Heart right ventricle (tissue), 16 donors: ENCODE data around the gene RBBP8NL. TPM values are rescaled to one million over a fixed set of nuclear protein-coding genes. Genes with fewer than 3 reads are reported as not detected.

ENCODE experiments used
- ATAC-seq, 8 donors: fragments of 200-7000 bp; cut with Tn5 transposase; one replicate each; pipeline ENCODE4 v1.9.1; 2020; ENCODE audit warnings: mild to moderate bottlenecking in 8 of 8, moderate library complexity in 8 of 8, moderate number of reproducible peaks in 1 of 8
- DNase-seq, 2 donors: peaks; one replicate each; pipeline ENCODE4 v3.0.0-alpha.2; 2020
- H3K27ac ChIP-seq, 10 donors: fragments of 200-600 bp; sonication (generic) in 2 of 10; one replicate each; pipeline versions ENCODE4 v1.5.0 to v1.8.0; 2020 to 2022; ENCODE audit warnings: mild to moderate bottlenecking in 3 of 10
- H3K27me3 ChIP-seq, 7 donors: fragments of 200-600 bp; one replicate each; pipeline ENCODE4 v1.8.0; 2021 to 2022; ENCODE audit warnings: mild to moderate bottlenecking in 2 of 7
- H3K36me3 ChIP-seq, 9 donors: fragments of 200-600 bp; sonication (generic) in 1 of 9; one replicate each; pipeline versions ENCODE4 v1.5.0 to v1.8.0; 2020 to 2022; ENCODE audit warnings: mild to moderate bottlenecking in 2 of 9
- H3K4me1 ChIP-seq, 9 donors: fragments of 200-600 bp; sonication (generic) in 1 of 9; one replicate each; pipeline versions ENCODE4 v1.5.0 to v1.8.0; 2020 to 2022; ENCODE audit warnings: mild to moderate bottlenecking in 4 of 9
- H3K4me3 ChIP-seq, 10 donors: fragments of 200-600 bp; sonication (generic) in 2 of 10; one replicate each; pipeline versions ENCODE4 v1.5.0 to v1.8.0; 2020 to 2022; ENCODE audit warnings: mild to moderate bottlenecking in 7 of 10, moderate library complexity in 2 of 10
- H3K9me3 ChIP-seq, 11 donors: fragments of 200-600 bp in 10 of 11; sonication (generic) in 2 of 11; one replicate each; pipeline versions ENCODE4 v1.5.0 to v1.8.0; 2013 to 2022; ENCODE audit warnings: mild to moderate bottlenecking in 2 of 11, control low read depth in 1 of 11, moderate library complexity in 1 of 11
- CTCF ChIP-seq, 9 donors: fragments of 200-600 bp; sonication (generic) in 2 of 9; IDR thresholded peaks; one replicate each; pipeline versions ENCODE4 v1.5.0 to v1.8.0; 2021 to 2022; ENCODE audit warnings: antibody characterized with exemption in 9 of 9, mild to moderate bottlenecking in 5 of 9, moderate library complexity in 1 of 9
- WGBS, 2 donors: extraction: QIAGEN DNeasy Blood & Tissue Kit; methylation state at CpG; one replicate each; pipeline ENCODE4 v1.1.7; 2013; ENCODE audit warnings: inconsistent platforms in 1 of 2; 5-methylcytosine and 5-hydroxymethylcytosine counted together
- intact Hi-C, 10 donors: fragments of 100-400 bp; cut with DNase I; formaldehyde crosslinking; loops; one replicate each; pipeline versions ENCODE4 v1.11.1 to v1.14.2; 2022
- polyA plus RNA-seq, 2 donors: library from polyadenylated mRNA; stranded (reverse); fragments of 200-250 nt; gene quantifications; one replicate each; pipeline ENCODE4 v1.2.3, GENCODE V29; 2013
- total RNA-seq, 10 donors: library from RNA; stranded (reverse); fragmentation: NEBNext Ultra II Directional in 3 of 10; extraction: Animal tissue kit (Norgen Biotek cat#: 25700) in 3 of 10; gene quantifications; one replicate each; pipeline versions ENCODE4 v1.2.1 to v1.2.4, GENCODE V29; 2021 to 2023
- donor health status: Arrhythmogenic right ventricular cardiomyopathy.
- donor health status: ischemic (EF 13 %, LVEDD 7.1; RV severe dilation, severe dysfunction).
- donor health status: healthy with polysubstance abuse.
- donor health status: DM: no; HTN: yes; CAD: no.
- donor health status: DM: no; HTN: no; CAD: no.
- donor health status: ischemic (EF 25% LVEDD 6.9; RV normal size, moderate dysfunction).
- donor health status: ischemic (EF 25% LVEDD 5.7; RV mildly dilated, moderate dysfunction).
- donor health status: healthy.
- donor health status: DM: yes; HTN: yes; CAD: no.
- donor health status: Ischemic cardiomyopathy.
- donor health status: ischemic (EF 35%, LVEDD 5.7; RV mildly dilated, moderate dysfunction).
- donor health status: nonischemic (EF 11% LVEDD 7.7; RV severe dilation, severe dysfunction).
- donor health status: DM: yes; HTN: yes; CAD: no.
- donor health status: PGD.
- donor health status: ischemic (EF 29% LVEDD 5.4; RV normal size, mild dysfunction).
- donor health status: nonischemic (EF 23%, LVEDD 6.1; RV moderate dilation, normal function).

The RBBP8NL gene
- total and polyA plus RNA-seq, 12 donors = not detected

GRCh38 chr20:62466806-62467537 is 39.6 kb upstream of the RBBP8NL start:
- peaks cover 0 to 28% (median 16%) of the 10 kb centered on the region in 7 donors for H3K27me3 ChIP-seq

GRCh38 chr20:62466072-62466760 is 38.9 kb upstream of the RBBP8NL start:
- DNase-seq (no peak), ATAC-seq (peak in 2 of 8 donors; percentile 12 to 22)
- no peaks in the 10 kb centered on the region for H3K36me3 ChIP-seq
- intact Hi-C loops = no loop called here
- WGBS, 2 donors = 83 to 85% methylated on average over 45 to 48 of the region's 48 CpGs
- no peaks in the 10 kb centered on the region for H3K9me3 ChIP-seq
- H3K4me1 ChIP-seq = peaks cover 0 to 7% (median 3%) of the 10 kb centered on the region in 9 donors
- TF ChIP-seq CTCF (IDR thresholded peaks at IDR 0.05) = no peak
- H3K4me3 ChIP-seq = no peak overlapping the region
- H3K27ac ChIP-seq = no peak overlapping the region
- H3K27me3 ChIP-seq = peaks cover 0 to 26% (median 9%) of the 10 kb centered on the region in 7 donors

More at GRCh38 chr20:62466806-62467537, 39.6 kb upstream of the RBBP8NL start:
- no peaks in the 10 kb centered on the region for H3K4me1 ChIP-seq
- no peaks in the 10 kb centered on the region for H3K36me3 ChIP-seq
- no peak for DNase-seq
- intact Hi-C loops = no loop called here
- no peak for TF ChIP-seq CTCF (IDR thresholded peaks at IDR 0.05)
- no peak for ATAC-seq
- H3K9me3 ChIP-seq = no peaks in the 10 kb centered on the region
- WGBS, 2 donors = 84 to 85% methylated on average over 18 to 19 of the region's 19 CpGs
- no peak overlapping the region for H3K4me3 ChIP-seq
- H3K27ac ChIP-seq = no peak overlapping the region

DNA sequence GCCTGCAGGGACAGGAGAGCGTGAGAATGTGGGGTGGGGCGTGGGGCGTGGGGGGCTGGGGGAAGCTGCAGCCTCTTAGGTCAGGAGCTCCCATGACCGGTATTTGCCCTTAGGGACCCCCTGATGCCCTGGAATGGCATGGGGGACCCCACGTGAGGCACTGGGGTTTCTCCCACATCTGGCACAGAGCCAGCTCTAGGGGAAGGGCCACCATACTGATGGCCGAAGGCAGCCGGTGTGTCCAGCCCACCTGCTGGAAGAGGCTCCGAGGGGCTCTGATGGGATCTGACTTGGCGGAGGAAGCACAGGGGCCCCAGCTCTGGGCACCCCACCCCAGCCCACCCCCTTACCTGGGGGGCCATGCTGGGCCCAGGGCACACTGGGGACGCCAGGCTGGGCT is 37.7 kb upstream of the RBBP8NL start:
- 84 to 86% methylated on average over 10 of the region's 10 CpGs for WGBS, 2 donors
- Histone ChIP-seq H3K4me3 (no peak overlapping the region), H3K36me3 (no peaks in the 10 kb centered on the region), H3K27me3 (peaks cover 0 to 18% (median 0%) of the 10 kb centered on the region in 7 donors), H3K9me3 (no peaks in the 10 kb centered on the region), H3K4me1 (peaks cover 0 to 13% (median 3%) of the 10 kb centered on the region in 9 donors), H3K27ac (no peak overlapping the region)
- ATAC-seq = no peak
- no peak for TF ChIP-seq CTCF (IDR thresholded peaks at IDR 0.05)
- intact Hi-C loops = no loop called here
- DNase-seq = no peak

DNA sequence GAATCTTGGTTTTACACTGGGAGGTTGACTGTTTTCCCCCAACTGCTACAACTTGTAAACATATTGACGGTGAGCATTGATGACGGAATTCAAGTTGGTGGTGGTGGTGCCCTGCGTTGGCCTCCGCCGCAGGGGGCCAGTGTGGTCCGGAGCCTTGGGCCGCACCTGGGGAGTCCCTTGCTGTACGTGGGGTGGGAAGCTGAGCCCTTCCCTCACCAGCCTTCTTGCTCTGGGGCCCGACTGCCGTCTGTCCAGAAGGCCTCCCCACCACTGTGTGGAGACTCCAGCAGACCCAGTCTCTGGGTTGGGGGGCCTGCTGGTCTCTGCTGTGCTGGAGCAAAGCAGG is 37.1 kb upstream of the RBBP8NL start:
- Histone ChIP-seq H3K27ac (no peak overlapping the region), H3K9me3 (no peaks in the 10 kb centered on the region), H3K36me3 (no peaks in the 10 kb centered on the region), H3K4me3 (no peak overlapping the region), H3K4me1 (peaks cover 0 to 13% (median 3%) of the 10 kb centered on the region in 9 donors), H3K27me3 (peaks cover 0 to 16% (median 0%) of the 10 kb centered on the region in 7 donors)
- ATAC-seq (no peak), DNase-seq (no peak)
- intact Hi-C loops = no loop called here
- TF ChIP-seq CTCF (IDR thresholded peaks at IDR 0.05) = no peak
- 89 to 90% methylated on average over 10 of the region's 10 CpGs for WGBS, 2 donors
